Mammary epithelial cell (primary cell): ENCODE data around the gene GINS3.

Experiments used
- EZH2 ChIP-seq: IDR thresholded peaks from 2 replicates; pipeline ENCODE4 v1.6.1; 2012; ENCODE audit warnings: low read length, inconsistent platforms, borderline replicate concordance
- TF ChIP-seq, protein P1 (sequence below), 2 donors: IDR thresholded peaks in 1 of 2; conservative IDR thresholded peaks in 1 of 2; 2 replicates each; pipeline ENCODE4 v1.5.1; 2011 to 2012; ENCODE audit warnings: inconsistent platforms in 2 of 2, low read length in 2 of 2, mild to moderate bottlenecking in 2 of 2, control low read depth in 1 of 2, low read depth in 1 of 2; ENCODE audit not compliant: insufficient read depth in 1 of 2; ENCODE audit errors: extremely low read depth in 1 of 2

DNA sequence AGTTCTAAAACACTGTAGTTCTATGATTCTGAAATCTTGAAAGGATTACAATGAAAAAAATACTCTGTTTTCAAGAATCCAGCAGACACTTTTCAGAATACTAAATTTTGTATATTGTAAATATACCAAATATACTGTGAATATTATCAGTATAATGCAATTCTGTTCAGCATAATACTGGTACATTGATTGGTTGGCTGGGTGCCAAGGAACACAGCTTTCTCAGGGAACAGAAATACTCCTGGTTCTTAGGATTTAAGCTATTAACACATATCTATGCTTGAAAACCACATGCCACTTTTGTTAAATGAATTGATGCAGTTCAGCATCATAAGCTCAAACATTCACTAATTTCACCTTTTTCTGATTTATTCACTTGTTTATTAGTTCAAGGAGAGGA is 2.5 kb upstream of the GINS3 start:
- TF ChIP-seq, protein P1, sequence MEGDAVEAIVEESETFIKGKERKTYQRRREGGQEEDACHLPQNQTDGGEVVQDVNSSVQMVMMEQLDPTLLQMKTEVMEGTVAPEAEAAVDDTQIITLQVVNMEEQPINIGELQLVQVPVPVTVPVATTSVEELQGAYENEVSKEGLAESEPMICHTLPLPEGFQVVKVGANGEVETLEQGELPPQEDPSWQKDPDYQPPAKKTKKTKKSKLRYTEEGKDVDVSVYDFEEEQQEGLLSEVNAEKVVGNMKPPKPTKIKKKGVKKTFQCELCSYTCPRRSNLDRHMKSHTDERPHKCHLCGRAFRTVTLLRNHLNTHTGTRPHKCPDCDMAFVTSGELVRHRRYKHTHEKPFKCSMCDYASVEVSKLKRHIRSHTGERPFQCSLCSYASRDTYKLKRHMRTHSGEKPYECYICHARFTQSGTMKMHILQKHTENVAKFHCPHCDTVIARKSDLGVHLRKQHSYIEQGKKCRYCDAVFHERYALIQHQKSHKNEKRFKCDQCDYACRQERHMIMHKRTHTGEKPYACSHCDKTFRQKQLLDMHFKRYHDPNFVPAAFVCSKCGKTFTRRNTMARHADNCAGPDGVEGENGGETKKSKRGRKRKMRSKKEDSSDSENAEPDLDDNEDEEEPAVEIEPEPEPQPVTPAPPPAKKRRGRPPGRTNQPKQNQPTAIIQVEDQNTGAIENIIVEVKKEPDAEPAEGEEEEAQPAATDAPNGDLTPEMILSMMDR (conservative IDR thresholded peaks at IDR 0.05 in 1 of 2, IDR thresholded peaks at IDR 0.05 in 1 of 2; ENCODE audit: extremely low read depth in 1 of 2, insufficient read depth in 1 of 2, low read depth in 1 of 2, low read length in 2 of 2), result no peak
- no peak for TF ChIP-seq EZH2
